Measurements from ENCODE around the gene PGA4. TPM values are rescaled to one million over a fixed set of nuclear protein-coding genes. Genes with fewer than 3 reads are reported as not detected.

The PGA4 gene
- total RNA-seq, 1 donor from 2014 or later: not detected

GRCh38 chr11:61189933-61190332 lies 32.2 kb upstream of the PGA4 start:
- FAIRE-seq: no peak
- no peak for TF ChIP-seq CTCF (IDR thresholded peaks at IDR 0.05; ENCODE audit: insufficient read depth, low read length, severe bottlenecking)
- H3K36me3 ChIP-seq (ENCODE audit: control insufficient read depth, insufficient read depth, low read length): no peaks in the 10 kb centered on the region
- H3K4me3 ChIP-seq (ENCODE audit: low read depth, low read length): no peak overlapping the region
- no peak for DNase-seq (ENCODE audit: low read depth)
- H3K27me3 ChIP-seq (ENCODE audit: control insufficient read depth, insufficient read depth, low read length): no peaks in the 10 kb centered on the region

- no peak for DNase-seq (ENCODE audit: low read depth)
- no peaks in the 10 kb centered on the region for H3K27me3 ChIP-seq (ENCODE audit: control insufficient read depth, insufficient read depth, low read length)
- no peak for FAIRE-seq
Measured at GRCh38 chr11:61193596-61193995, 28.6 kb upstream of the PGA4 start.

DNA sequence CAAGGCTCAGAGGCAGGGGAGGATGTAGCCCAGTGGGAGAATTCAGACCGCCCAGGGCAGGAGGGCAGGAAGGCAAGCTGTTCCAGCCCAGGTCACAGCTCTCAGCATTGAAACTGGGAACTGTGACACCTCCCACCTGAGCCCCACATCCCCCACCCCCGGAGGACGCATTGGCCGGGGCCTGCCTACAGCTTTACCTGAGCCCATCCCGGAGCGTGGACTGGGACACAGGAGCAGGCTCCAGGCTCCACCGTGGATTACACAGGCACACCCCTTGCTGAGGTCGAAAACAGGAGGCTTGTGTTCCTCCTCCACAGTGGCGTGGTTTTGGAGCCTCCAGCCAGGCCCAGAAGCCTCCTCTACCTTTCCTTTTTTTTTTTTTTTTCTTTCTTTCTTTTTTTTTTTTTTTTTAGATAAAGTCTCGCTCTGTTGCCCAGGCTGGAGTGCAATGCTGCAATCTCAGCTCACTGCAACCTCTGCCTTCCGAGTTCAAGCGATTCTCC lies 27.9 kb upstream of the PGA4 start:
- FAIRE-seq (no peak), DNase-seq (ENCODE audit: low read depth) (no peak)
- H3K27me3 ChIP-seq (ENCODE audit: control insufficient read depth, insufficient read depth, low read length): no peaks in the 10 kb centered on the region
- no peak overlapping the region for H3K4me3 ChIP-seq (ENCODE audit: low read depth, low read length)
- TF ChIP-seq CTCF (IDR thresholded peaks at IDR 0.05; ENCODE audit: insufficient read depth, low read length, severe bottlenecking): no peak
- no peaks in the 10 kb centered on the region for H3K36me3 ChIP-seq (ENCODE audit: control insufficient read depth, insufficient read depth, low read length)

More at GRCh38 chr11:61193596-61193995, 28.6 kb upstream of the PGA4 start:
- Histone ChIP-seq H3K4me3 (ENCODE audit: low read depth, low read length) (no peak overlapping the region), H3K36me3 (ENCODE audit: control insufficient read depth, insufficient read depth, low read length) (no peaks in the 10 kb centered on the region)
- no peak for TF ChIP-seq CTCF (IDR thresholded peaks at IDR 0.05; ENCODE audit: insufficient read depth, low read length, severe bottlenecking)

- FAIRE-seq (no peak), DNase-seq (ENCODE audit: low read depth) (no peak)
- Histone ChIP-seq H3K36me3 (ENCODE audit: control insufficient read depth, insufficient read depth, low read length) (no peaks in the 10 kb centered on the region), H3K27me3 (ENCODE audit: control insufficient read depth, insufficient read depth, low read length) (no peaks in the 10 kb centered on the region), H3K4me3 (ENCODE audit: low read depth, low read length) (no peak overlapping the region)
- TF ChIP-seq CTCF (IDR thresholded peaks at IDR 0.05; ENCODE audit: insufficient read depth, low read length, severe bottlenecking): no peak
Measured at GRCh38 chr11:61194981-61195695, 27.0 kb upstream of the PGA4 start.

DNA sequence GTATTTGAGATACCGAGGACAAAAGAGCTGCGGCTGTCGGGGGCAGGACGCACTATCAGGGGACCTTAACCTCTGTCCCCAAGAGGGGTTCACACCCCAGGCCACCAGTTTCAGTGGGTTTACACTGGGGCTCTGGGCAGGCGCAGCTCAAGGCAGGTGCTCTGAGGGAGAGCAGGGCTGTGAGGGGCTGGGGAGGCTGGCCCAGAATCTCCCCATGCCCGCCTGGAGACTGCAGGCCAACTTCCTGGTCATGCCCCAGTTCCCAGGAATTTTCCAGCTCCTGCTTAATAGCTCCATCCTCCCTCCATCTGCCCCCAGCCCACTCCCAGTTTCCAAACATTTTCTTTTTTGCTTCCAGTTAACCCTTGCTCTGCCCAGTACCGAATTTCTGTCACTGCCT lies 26.4 kb upstream of the PGA4 start:
- H3K27me3 ChIP-seq (ENCODE audit: control insufficient read depth, insufficient read depth, low read length): no peaks in the 10 kb centered on the region
- FAIRE-seq (no peak), DNase-seq (ENCODE audit: low read depth) (no peak)
- no peak overlapping the region for H3K4me3 ChIP-seq (ENCODE audit: low read depth, low read length)
- H3K36me3 ChIP-seq (ENCODE audit: control insufficient read depth, insufficient read depth, low read length): no peaks in the 10 kb centered on the region
- no peak for TF ChIP-seq CTCF (IDR thresholded peaks at IDR 0.05; ENCODE audit: insufficient read depth, low read length, severe bottlenecking)

DNA sequence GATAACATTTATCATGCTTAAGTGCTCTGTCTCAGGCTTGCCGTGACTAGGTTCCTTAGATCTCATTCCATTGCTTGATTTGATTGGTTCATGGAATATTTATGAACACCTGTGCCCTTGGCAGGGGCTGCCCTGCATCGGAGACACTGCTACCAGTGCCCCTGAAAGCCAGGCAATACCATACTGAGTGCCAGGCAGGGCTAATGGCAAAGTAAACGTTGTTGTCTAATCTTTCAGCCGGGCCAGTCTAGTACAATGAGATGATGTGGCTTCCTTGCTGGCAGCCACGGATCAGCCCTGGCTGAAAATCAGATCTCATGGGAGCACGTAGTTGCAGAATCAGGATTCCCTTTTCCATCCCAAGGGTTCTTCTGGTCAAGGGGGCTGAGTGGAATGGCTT lies 23.8 kb upstream of the PGA4 start:
- no peaks in the 10 kb centered on the region for H3K36me3 ChIP-seq (ENCODE audit: control insufficient read depth, insufficient read depth, low read length)
- H3K4me3 ChIP-seq (ENCODE audit: low read depth, low read length): no peak overlapping the region
- no peak for DNase-seq (ENCODE audit: low read depth)
- peaks cover 2% of the 10 kb centered on the region for H3K27me3 ChIP-seq (ENCODE audit: control insufficient read depth, insufficient read depth, low read length)
- FAIRE-seq: no peak
- no peak for TF ChIP-seq CTCF (IDR thresholded peaks at IDR 0.05; ENCODE audit: insufficient read depth, low read length, severe bottlenecking)

Data from bronchial epithelial cell (primary cell).